GM12878 (cell line): ENCODE measurements around the gene LAMB4. TPM values are rescaled to one million over a fixed set of nuclear protein-coding genes. Genes with fewer than 3 reads are reported as not detected.

Experiments
- ATAC-seq: fragments of 200-7000 bp; cut with Tn5 transposase; 3 replicates; pipeline ENCODE4 v1.9.1; 2020; ENCODE audit warnings: mild to moderate bottlenecking, moderate library complexity
- BruUV-seq: library from RNA; stranded (reverse); fragments of 400-500 nt; replicated peaks from 2 replicates; lab custom pipeline; 2021; lab: Mats Ljungman, UMichigan
- CTCF ChIA-PET: fragments of 300-600 bp; sonication (Branson Sonifier 250); formaldehyde crosslinking; extraction: SDS; loops from one replicate; lab custom pipeline; 2021; ENCODE audit warnings: inconsistent platforms; lab: Yijun Ruan, JAX
- POLR2A ChIA-PET: fragments of 350-600 bp; formaldehyde crosslinking; extraction: SDS; loops from one replicate; lab custom pipeline; 2021; ENCODE audit warnings: inconsistent platforms; lab: Charles Lee
- RAD21 ChIA-PET: fragments of 300-600 bp; sonication (Branson Sonifier 250); formaldehyde crosslinking; loops from one replicate; lab custom pipeline; 2023; ENCODE audit warnings: antibody characterized with exemption; ENCODE audit not compliant: unreplicated experiment; lab: Charles Lee
- SMC1A ChIA-PET: fragments of 300-600 bp; sonication (Branson Sonifier 250); formaldehyde crosslinking; loops from one replicate; lab custom pipeline; 2023; ENCODE audit not compliant: unreplicated experiment, uncharacterized antibody; lab: Charles Lee
- DNase-seq: peaks from one replicate; pipeline ENCODE4 v3.0.0-alpha.2; 2011; ENCODE audit warnings: low read depth, low spot score
- FAIRE-seq: peaks from 3 replicates; lab custom pipeline; 2011; peaks lifted over from hg19 to GRCh38; lab: Jason Lieb, UNC
- H2AFZ ChIP-seq: 2 replicates; pipeline ENCODE4 v1.6.0; 2011; ENCODE audit warnings: low read depth, low read length, control low read depth; ENCODE audit not compliant: control insufficient read depth
- H3K27ac ChIP-seq: 2 replicates; pipeline ENCODE4 v1.5.1; 2011; ENCODE audit warnings: control low read depth; ENCODE audit not compliant: control insufficient read depth, insufficient read depth
- H3K27me3 ChIP-seq, 2 experiments: replicated peaks in 1 of 2; 2 replicates each; pipeline versions ENCODE4 v1.6.0 to v1.6.1; 2011; ENCODE audit warnings: low read length in 1 of 2; ENCODE audit not compliant: control insufficient read depth in 2 of 2, insufficient read depth in 2 of 2
- H3K36me3 ChIP-seq, 2 experiments: 2 replicates each; pipeline ENCODE4 v1.5.1; 2011; ENCODE audit warnings: low read length in 1 of 2; ENCODE audit not compliant: control insufficient read depth in 2 of 2, insufficient read depth in 2 of 2
- H3K4me1 ChIP-seq: 2 replicates; pipeline ENCODE4 v1.6.1; 2011; ENCODE audit warnings: mild to moderate bottlenecking, low read length, moderate library complexity, mixed read lengths; ENCODE audit not compliant: control insufficient read depth, insufficient read depth
- H3K4me2 ChIP-seq: 2 replicates; pipeline ENCODE4 v1.6.0; 2011; ENCODE audit warnings: control low read depth; ENCODE audit not compliant: control insufficient read depth, insufficient read depth
- H3K4me3 ChIP-seq: fragments of 200-600 bp; sonication (generic); 2 replicates; pipeline ENCODE4 v1.5.1; 2016
- H3K79me2 ChIP-seq: 2 replicates; pipeline ENCODE4 v1.6.0; 2011; ENCODE audit warnings: low read length; ENCODE audit not compliant: control insufficient read depth, insufficient read depth
- H3K9ac ChIP-seq: 2 replicates; pipeline ENCODE4 v1.8.0; 2011; ENCODE audit warnings: low read length, control low read depth, mixed read lengths; ENCODE audit not compliant: control insufficient read depth, insufficient read depth
- H3K9me3 ChIP-seq: replicated peaks from 3 replicates; pipeline ENCODE4 v1.5.1; 2011; ENCODE audit warnings: mild to moderate bottlenecking, low read length; ENCODE audit not compliant: control insufficient read depth, insufficient read depth
- H4K20me1 ChIP-seq: 2 replicates; pipeline ENCODE4 v1.6.0; 2011; ENCODE audit not compliant: control insufficient read depth, insufficient read depth
- PAX5 ChIP-seq: IDR thresholded peaks from 2 replicates; pipeline ENCODE4 v1.6.1; 2011; ENCODE audit warnings: low read depth, low read length, borderline replicate concordance
- PBX3 ChIP-seq: IDR thresholded peaks from 2 replicates; pipeline ENCODE4 v1.6.1; 2011; ENCODE audit warnings: mild to moderate bottlenecking, low read depth, low read length, moderate library complexity; ENCODE audit not compliant: insufficient replicate concordance
- RAD51 ChIP-seq: fragments of 450-650 bp; IDR thresholded peaks from 2 replicates; pipeline ENCODE4 v1.6.1; 2016; ENCODE audit warnings: moderate library complexity, mild to moderate bottlenecking, inconsistent platforms
- SKIL ChIP-seq: fragments of 450-650 bp; IDR thresholded peaks from 2 replicates; pipeline ENCODE4 v1.6.1; 2017; ENCODE audit warnings: mild to moderate bottlenecking, low read depth, inconsistent platforms; ENCODE audit not compliant: poor library complexity, severe bottlenecking
- SREBF1 ChIP-seq: IDR thresholded peaks from 2 replicates; pipeline ENCODE4 v1.6.1; 2012; ENCODE audit warnings: mild to moderate bottlenecking, low read length
- TCF7 ChIP-seq: IDR thresholded peaks from 2 replicates; pipeline ENCODE4 v1.6.1; 2014; ENCODE audit warnings: antibody characterized with exemption, borderline replicate concordance
- WGBS: methylation state at CpG from one replicate; pipeline ENCODE4 v1.1.6; 2016; ENCODE audit warnings: low lambda C conversion rate; ENCODE audit not compliant: insufficient replicate concordance, insufficient coverage; ENCODE audit errors: missing lambda C conversion rate; 5-methylcytosine and 5-hydroxymethylcytosine counted together
- in situ Hi-C: fragments of 300-500 bp; cut with MboI; formaldehyde crosslinking; loops from 9 replicates; pipeline ENCODE4 v1.14.3; 2018; ENCODE audit warnings: mixed read lengths
- intact Hi-C: fragments of 100-400 bp; cut with micrococcal nuclease; formaldehyde crosslinking; loops from one replicate; pipeline ENCODE4 v1.14.2; 2022; ENCODE audit not compliant: unreplicated experiment
- polyA plus RNA-seq, 11 experiments: library from polyadenylated mRNA; depleted of rRNA in 4 of 11; unstranded in 6 of 11; stranded (reverse) in 5 of 11; fragments of >200 nt; fragmentation: Nextera tagmentation in 4 of 11; fragmentation: Illumina TruSeq in 1 of 11; extraction: Ambion mirVana in 4 of 11; extraction: Trizol in 1 of 11; gene quantifications; 1 replicate in 1 of 11; 2 replicates in 10 of 11; pipeline versions ENCODE4 v1.2.1 to v1.2.3, GENCODE V29; 2011 to 2016; ENCODE audit warnings: inconsistent platforms in 2 of 11, missing spikeins in 2 of 11, low read depth in 1 of 11
- total RNA-seq, 4 experiments: library from RNA; depleted of rRNA in 3 of 4; stranded (reverse); fragments of >200 nt in 3 of 4; fragmentation: Illumina TruSeq in 1 of 4; extraction: Trizol in 1 of 4; gene quantifications; 2 replicates each; pipeline versions ENCODE4 v1.2.1 to v1.2.3, GENCODE V29; 2013 to 2021

LAMB4 gene
- total and polyA plus RNA-seq, 10 of the 15 experiments (the other 5 are each of a cell fraction or from before 2014, with no cell fraction given) = 0.04 to 0.06 TPM; not detected in 8

- Histone ChIP-seq H2AFZ (no peak overlapping the region), H3K9ac (no peak overlapping the region), H3K27me3 (no peaks in the 10 kb centered on the region; a peak in 2 of 4 replicates), H3K4me1 (no peaks in the 10 kb centered on the region), H4K20me1 (no peaks in the 10 kb centered on the region), H3K27ac (no peak overlapping the region), H3K9me3 (no peaks in the 10 kb centered on the region), H3K79me2 (no peaks in the 10 kb centered on the region), H3K4me2 (0 out of 2 replicates have a peak overlapping the region, but pooled peaks have one; percentile 22), H3K4me3 (no peak overlapping the region), H3K36me3 (no peaks in the 10 kb centered on the region)
- 10% methylated on average over 4 of the region's 4 CpGs for WGBS
- POLR2A ChIA-PET = no interaction called here
- RAD21 ChIA-PET = interaction anchor here (1.4 to 1.5 kb wide), 2 partner anchors 13 to 44 kb away, joined by 3 to 4 read pairs; no protein-coding TSS in a partner anchor
- FAIRE-seq (no peak), DNase-seq (no peak), ATAC-seq (peak; percentile 57)
- TF ChIP-seq SKIL (no peak), PBX3 (no peak), TCF7 (no peak), RAD51 (peak; percentile 47; the same call in 1 of the 2 replicates), PAX5 (no peak), SREBF1 (no peak)
- intact Hi-C loops (loop anchor here (5.0 kb wide), 1 partner anchor 375 kb away; no protein-coding TSS in a partner anchor), in situ Hi-C loops (no loop called here)
- BruUV-seq = no TSS peak
- CTCF ChIA-PET = interaction anchor here (1.0 to 1.9 kb wide), 3 partner anchors 8 to 45 kb away, joined by 3 to 6 read pairs (median 3); no protein-coding TSS in a partner anchor
- SMC1A ChIA-PET = interaction anchor here (0.9 to 4.0 kb wide), 2 partner anchors 12 to 17 kb away, joined by 3 to 17 read pairs; no protein-coding TSS in a partner anchor
Measured at GRCh38 chr7:108157606-108158335, 27.6 kb upstream of the LAMB4 start.
